ENCODE measurements around the gene ADCY10.

Gene ADCY10

DNA sequence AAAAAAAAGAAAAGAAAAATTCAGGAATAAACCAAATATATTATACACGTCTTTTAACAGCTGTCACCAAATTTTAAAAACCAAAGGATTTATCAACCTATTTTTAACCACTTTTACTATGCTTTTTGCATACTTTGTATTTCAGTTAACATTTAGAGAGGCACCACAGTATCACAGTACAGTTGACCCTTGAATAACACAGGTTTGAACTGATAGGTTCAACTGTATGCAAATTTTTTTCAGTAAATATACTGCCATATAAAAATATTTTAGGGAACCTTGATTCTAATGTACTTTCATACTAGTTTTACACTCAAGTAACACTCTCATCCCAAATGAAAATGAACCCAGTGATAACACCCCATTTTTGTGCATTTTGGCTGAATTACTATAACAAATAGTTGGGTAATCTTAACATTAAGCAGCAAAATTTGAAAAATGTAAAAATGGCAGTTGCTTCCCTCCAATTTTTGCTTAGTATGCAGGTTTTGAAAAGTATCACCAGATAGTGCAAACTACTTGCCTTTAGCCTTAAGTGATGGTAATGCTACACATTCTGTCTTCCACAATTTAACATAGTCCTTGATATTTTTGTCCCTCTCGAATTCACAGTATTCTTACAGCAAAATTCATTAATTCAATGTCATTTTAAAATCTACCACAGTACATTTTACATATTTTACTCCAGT, 10.8 kb upstream of the ADCY10 start:
- TF ChIP-seq, protein P1, sequence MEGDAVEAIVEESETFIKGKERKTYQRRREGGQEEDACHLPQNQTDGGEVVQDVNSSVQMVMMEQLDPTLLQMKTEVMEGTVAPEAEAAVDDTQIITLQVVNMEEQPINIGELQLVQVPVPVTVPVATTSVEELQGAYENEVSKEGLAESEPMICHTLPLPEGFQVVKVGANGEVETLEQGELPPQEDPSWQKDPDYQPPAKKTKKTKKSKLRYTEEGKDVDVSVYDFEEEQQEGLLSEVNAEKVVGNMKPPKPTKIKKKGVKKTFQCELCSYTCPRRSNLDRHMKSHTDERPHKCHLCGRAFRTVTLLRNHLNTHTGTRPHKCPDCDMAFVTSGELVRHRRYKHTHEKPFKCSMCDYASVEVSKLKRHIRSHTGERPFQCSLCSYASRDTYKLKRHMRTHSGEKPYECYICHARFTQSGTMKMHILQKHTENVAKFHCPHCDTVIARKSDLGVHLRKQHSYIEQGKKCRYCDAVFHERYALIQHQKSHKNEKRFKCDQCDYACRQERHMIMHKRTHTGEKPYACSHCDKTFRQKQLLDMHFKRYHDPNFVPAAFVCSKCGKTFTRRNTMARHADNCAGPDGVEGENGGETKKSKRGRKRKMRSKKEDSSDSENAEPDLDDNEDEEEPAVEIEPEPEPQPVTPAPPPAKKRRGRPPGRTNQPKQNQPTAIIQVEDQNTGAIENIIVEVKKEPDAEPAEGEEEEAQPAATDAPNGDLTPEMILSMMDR (IDR thresholded peaks at IDR 0.05; ENCODE audit: insufficient read depth, low read depth, low read length, missing control alignments), result no peak
- no peak overlapping the region for H3K4me3 ChIP-seq (ENCODE audit: low read depth, low read length)
- no peak for DNase-seq (ENCODE audit: low read depth)

DNA sequence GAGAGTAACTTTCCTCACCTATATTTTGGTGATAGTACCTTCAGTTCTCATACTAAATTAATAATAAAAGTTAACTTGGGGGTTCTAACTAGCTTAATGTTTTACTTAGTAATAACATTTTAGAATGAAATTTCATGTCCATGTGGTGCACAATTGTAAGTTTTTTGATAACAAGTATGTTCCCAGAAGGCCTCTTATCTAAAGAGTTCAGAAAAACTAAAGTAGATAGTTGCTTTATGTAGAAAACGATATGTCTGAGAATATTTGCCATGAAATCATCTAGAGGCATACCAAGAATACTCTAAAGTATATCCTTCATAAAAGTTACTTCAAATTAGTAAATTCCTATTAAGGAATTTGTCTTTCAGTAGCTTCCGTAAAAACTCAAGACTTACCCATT, 10.2 kb upstream of the ADCY10 start:
- no peak for DNase-seq (ENCODE audit: low read depth)
- TF ChIP-seq, protein P1 (IDR thresholded peaks at IDR 0.05; ENCODE audit: insufficient read depth, low read depth, low read length, missing control alignments), result no peak
- no peak overlapping the region for H3K4me3 ChIP-seq (ENCODE audit: low read depth, low read length)

DNA sequence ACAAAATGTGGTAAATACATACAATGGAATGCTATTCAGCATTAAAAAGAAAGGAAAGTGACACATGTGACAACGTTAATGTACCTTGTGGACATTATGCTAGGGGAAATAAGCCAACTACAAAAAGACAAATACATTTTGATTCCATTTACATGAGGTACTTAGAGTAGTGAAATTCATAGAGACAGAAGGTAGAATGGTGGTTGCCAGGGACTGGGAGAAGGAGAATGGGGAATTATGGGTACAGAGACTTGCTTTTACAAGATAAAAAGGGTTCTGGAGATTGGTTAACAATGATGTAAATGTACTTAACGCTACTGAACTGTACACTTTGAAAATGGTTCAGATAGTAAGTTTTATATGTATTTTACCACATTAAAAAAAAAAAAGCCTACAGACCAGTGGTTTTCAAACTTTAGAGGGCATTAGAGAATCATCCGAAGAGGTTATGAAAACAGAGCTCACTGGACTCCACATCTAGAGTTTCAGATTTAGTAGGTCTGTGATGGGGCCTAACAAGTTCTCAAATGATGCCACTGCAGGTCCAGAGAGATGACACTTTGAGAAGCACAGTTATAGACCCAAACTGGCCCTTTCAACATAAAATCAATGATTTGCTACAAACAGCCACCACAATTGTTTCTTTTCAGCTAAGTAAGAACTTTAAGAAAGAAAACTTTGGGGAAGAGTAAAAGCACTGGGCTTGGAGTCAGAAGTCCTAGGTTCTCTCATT, 9.6 kb upstream of the ADCY10 start:
- no peak overlapping the region for H3K4me3 ChIP-seq (ENCODE audit: low read depth, low read length)
- TF ChIP-seq, protein P1 (IDR thresholded peaks at IDR 0.05; ENCODE audit: insufficient read depth, low read depth, low read length, missing control alignments), result no peak
- no peak for DNase-seq (ENCODE audit: low read depth)

DNA sequence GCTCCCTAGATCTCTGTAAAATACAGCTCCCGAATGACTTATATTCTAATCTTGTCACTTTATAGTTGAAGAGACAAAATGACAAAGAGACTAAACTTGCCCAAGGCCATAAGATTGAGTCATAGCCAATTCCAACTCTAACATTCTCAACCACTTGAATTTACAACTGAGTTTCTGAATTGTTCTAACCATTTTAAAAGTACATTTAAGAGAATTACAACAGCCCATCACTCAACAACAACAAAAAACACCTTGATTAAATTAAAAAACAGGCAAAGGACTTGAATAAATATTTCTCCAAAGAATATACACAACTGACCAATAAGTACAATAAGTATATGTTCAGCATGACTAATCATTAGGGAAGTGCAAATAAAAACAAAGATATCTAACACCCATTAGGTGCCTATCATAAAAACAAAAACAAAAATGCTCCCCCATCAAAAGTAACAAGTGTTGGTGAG, 8.7 kb upstream of the ADCY10 start:
- TF ChIP-seq, protein P1 (IDR thresholded peaks at IDR 0.05; ENCODE audit: insufficient read depth, low read depth, low read length, missing control alignments), result no peak
- no peak for DNase-seq (ENCODE audit: low read depth)
- H3K4me3 ChIP-seq (ENCODE audit: low read depth, low read length), result no peak overlapping the region

DNA sequence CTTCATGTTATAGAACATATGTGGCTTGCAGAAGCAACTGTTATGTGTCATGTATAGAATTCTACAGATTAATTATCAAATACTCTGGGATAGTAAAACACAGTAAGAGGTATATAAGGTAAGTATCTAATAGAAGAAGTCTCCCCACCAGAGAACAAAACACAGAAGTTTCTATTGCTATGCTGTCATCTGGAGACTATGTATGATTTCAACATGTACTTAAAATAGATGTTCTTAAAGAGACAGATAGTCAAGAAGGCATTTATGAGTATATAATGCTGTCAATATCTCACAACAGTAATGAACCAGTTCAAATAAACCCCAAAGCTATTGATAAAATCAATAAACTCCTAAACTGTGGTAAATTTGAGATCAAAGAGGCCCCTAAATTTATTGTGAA, 8.1 kb upstream of the ADCY10 start:
- TF ChIP-seq, protein P1 (IDR thresholded peaks at IDR 0.05; ENCODE audit: insufficient read depth, low read depth, low read length, missing control alignments), result no peak
- no peak for DNase-seq (ENCODE audit: low read depth)

DNA sequence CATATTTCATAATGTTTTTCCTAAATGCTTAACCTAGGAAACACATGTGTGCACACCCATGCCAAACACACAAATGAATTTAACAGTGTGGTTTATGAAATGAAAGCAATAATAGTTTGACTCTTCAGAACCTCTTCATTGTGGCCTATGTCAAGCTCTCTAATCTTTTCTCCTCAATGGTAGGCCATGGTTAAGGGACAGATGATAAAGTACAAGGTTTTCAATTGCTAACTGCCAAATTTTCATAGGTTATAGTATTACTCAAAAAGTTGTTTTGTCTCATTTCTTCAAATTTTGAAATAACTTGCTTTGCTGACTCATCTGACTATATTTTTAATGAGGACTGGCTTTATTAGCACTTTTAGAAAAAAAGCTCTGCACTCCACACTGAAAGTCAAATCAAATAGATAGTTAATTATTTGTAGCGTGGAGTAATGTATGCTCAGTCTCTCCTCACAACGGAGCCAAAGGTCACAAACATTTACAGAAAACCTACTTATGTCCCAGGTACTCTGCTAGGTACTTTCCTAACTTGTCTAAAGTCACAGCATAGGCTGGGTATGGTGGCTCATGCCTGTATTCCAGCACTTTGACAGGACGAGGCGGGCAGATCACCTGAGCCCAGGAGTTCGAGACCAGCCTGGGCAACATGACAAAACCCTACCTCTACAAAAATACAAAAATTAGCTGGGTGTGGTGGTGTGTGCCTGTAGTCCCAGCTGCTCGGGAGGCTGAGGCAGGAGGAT, 3.0 kb upstream of the ADCY10 start:
- TF ChIP-seq, protein P1 (IDR thresholded peaks at IDR 0.05; ENCODE audit: insufficient read depth, low read depth, low read length, missing control alignments), result no peak
- no peak for DNase-seq (ENCODE audit: low read depth)
- no peak overlapping the region for H3K4me3 ChIP-seq (ENCODE audit: low read depth, low read length)

More for the DNA sequence above, 8.1 kb upstream of the ADCY10 start:
- H3K4me3 ChIP-seq (ENCODE audit: low read depth, low read length), result no peak overlapping the region

All from GM12865 (cell line).